Keratinocyte (primary cell): ENCODE results near the gene FBXO44. TPM values are rescaled to one million over a fixed set of nuclear protein-coding genes. Genes with fewer than 3 reads are reported as not detected.

Experiments
- DNase-seq: peaks from one replicate; pipeline ENCODE4 v3.0.0-alpha.2; 2011; ENCODE audit warnings: low read depth, missing footprints, low spot score
- FAIRE-seq: peaks from 2 replicates; lab custom pipeline; 2011; peaks lifted over from hg19 to GRCh38; lab: Jason Lieb, UNC
- H2AFZ ChIP-seq: 2 replicates; pipeline ENCODE4 v1.6.0; 2012; ENCODE audit warnings: low read length, control low read depth, inconsistent platforms; ENCODE audit not compliant: control insufficient read depth
- H3K27ac ChIP-seq: 2 replicates; pipeline ENCODE4 v1.5.1; 2011; ENCODE audit warnings: low read length; ENCODE audit not compliant: control insufficient read depth, insufficient read depth
- H3K27me3 ChIP-seq: 3 replicates; pipeline ENCODE4 v1.6.0; 2011; ENCODE audit warnings: low read length; ENCODE audit not compliant: control insufficient read depth, insufficient read depth; ENCODE audit errors: extremely low read depth
- H3K36me3 ChIP-seq, 2 experiments: 2 replicates in 1 of 2; 3 replicates in 1 of 2; pipeline ENCODE4 v1.5.1; 2011; ENCODE audit warnings: low read length in 2 of 2, mild to moderate bottlenecking in 1 of 2; ENCODE audit not compliant: control insufficient read depth in 2 of 2, insufficient read depth in 2 of 2; ENCODE audit errors: extremely low read depth in 1 of 2
- H3K4me1 ChIP-seq: 3 replicates; pipeline ENCODE4 v1.5.1; 2011; ENCODE audit warnings: low read length; ENCODE audit not compliant: control insufficient read depth, insufficient read depth; ENCODE audit errors: extremely low read depth
- H3K4me2 ChIP-seq: 3 replicates; pipeline ENCODE4 v1.6.0; 2011; ENCODE audit warnings: low read depth, low read length; ENCODE audit not compliant: control insufficient read depth, insufficient read depth; ENCODE audit errors: extremely low read depth
- H3K4me3 ChIP-seq, 3 experiments: fragments of 200-600 bp in 1 of 3; sonication (generic) in 1 of 3; 2 replicates in 2 of 3; 3 replicates in 1 of 3; pipeline ENCODE4 v1.5.1; 2011 to 2016; ENCODE audit warnings: low read length in 3 of 3, mild to moderate bottlenecking in 3 of 3, control low read depth in 2 of 3, inconsistent platforms in 1 of 3, low read depth in 1 of 3, mixed read lengths in 1 of 3, mixed run types in 1 of 3, moderate library complexity in 1 of 3; ENCODE audit not compliant: control insufficient read depth in 2 of 3, insufficient read depth in 2 of 3; ENCODE audit errors: extremely low read depth in 1 of 3
- H3K79me2 ChIP-seq: 2 replicates; pipeline ENCODE4 v1.6.0; 2012; ENCODE audit warnings: low read length; ENCODE audit not compliant: control insufficient read depth, insufficient read depth
- H3K9ac ChIP-seq: 3 replicates; pipeline ENCODE4 v1.6.0; 2011; ENCODE audit warnings: low read length; ENCODE audit not compliant: control insufficient read depth, insufficient read depth; ENCODE audit errors: extremely low read depth
- H3K9me1 ChIP-seq: 3 replicates; pipeline ENCODE4 v1.6.0; 2011; ENCODE audit warnings: low read length; ENCODE audit not compliant: control insufficient read depth, insufficient read depth; ENCODE audit errors: extremely low read depth
- H3K9me3 ChIP-seq: 2 replicates; pipeline ENCODE4 v1.5.1; 2012; ENCODE audit warnings: low read depth, low read length; ENCODE audit not compliant: control insufficient read depth
- H4K20me1 ChIP-seq: 3 replicates; pipeline ENCODE4 v1.6.0; 2011; ENCODE audit warnings: low read length; ENCODE audit not compliant: control insufficient read depth, insufficient read depth; ENCODE audit errors: extremely low read depth
- EZH2 ChIP-seq: IDR thresholded peaks from one replicate; pipeline ENCODE4 v1.6.1; 2012; ENCODE audit warnings: inconsistent platforms, mild to moderate bottlenecking, low read length, moderate library complexity
- dilution Hi-C: fragments of 300-500 bp; cut with MboI; formaldehyde crosslinking; loops from one replicate; pipeline ENCODE4 v1.7.0; 2020; ENCODE audit warnings: low sequenced_read_pairs; ENCODE audit not compliant: extremely low pct_ligation_motif_present
- polyA plus RNA-seq, 5 experiments: library from polyadenylated mRNA; depleted of rRNA in 3 of 5; stranded (reverse) in 3 of 5; stranded (forward) in 1 of 5; unstranded in 1 of 5; fragments of >200 nt; gene quantifications; 1 replicate in 1 of 5; 2 replicates in 3 of 5; 3 replicates in 1 of 5; pipeline versions ENCODE4 v1.2.1 to v1.2.3, GENCODE V29; 2011 to 2012; ENCODE audit warnings: missing spikeins in 2 of 5, low read depth in 1 of 5, low replicate concordance in 1 of 5
- TF ChIP-seq, protein P1 (sequence below), 3 experiments: IDR thresholded peaks in 1 of 3; conservative IDR thresholded peaks in 1 of 3; optimal IDR thresholded peaks in 1 of 3; 2 replicates in 2 of 3; 3 replicates in 1 of 3; pipeline versions ENCODE3 to v1.5.1; 2011; ENCODE audit warnings: low read length in 3 of 3, mild to moderate bottlenecking in 3 of 3, moderate library complexity in 2 of 3, control low read depth in 1 of 3, inconsistent platforms in 1 of 3; ENCODE audit not compliant: insufficient read depth in 2 of 3; ENCODE audit errors: extremely low read depth in 1 of 3

Gene FBXO44
- polyA plus RNA-seq, 1 donor (not counting 4 experiments of a cell fraction or from before 2014, with no cell fraction given), result 23.1 TPM

DNA sequence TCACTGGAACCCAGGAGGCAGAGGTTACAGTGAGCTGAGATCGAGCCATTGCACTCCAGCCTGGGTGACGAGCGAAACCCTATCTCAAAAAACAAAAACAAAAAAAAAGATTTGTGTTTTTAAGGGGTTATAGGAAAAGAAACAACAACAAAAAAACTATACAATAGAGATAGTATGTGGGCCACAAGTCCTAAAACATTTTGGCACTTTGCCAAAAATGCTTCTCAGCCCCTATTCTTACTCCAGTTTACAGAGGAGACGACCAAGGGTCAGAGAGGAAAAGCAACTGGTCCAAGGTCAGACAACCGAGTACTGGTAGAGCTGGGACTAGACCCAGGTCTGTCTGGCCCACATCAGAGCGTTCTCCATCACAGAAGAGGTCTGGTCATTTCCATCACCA is 3.0 kb downstream of the FBXO44 start:
- H2AFZ ChIP-seq, result no peak overlapping the region
- TF ChIP-seq EZH2, result no peak
- TF ChIP-seq, protein P1, sequence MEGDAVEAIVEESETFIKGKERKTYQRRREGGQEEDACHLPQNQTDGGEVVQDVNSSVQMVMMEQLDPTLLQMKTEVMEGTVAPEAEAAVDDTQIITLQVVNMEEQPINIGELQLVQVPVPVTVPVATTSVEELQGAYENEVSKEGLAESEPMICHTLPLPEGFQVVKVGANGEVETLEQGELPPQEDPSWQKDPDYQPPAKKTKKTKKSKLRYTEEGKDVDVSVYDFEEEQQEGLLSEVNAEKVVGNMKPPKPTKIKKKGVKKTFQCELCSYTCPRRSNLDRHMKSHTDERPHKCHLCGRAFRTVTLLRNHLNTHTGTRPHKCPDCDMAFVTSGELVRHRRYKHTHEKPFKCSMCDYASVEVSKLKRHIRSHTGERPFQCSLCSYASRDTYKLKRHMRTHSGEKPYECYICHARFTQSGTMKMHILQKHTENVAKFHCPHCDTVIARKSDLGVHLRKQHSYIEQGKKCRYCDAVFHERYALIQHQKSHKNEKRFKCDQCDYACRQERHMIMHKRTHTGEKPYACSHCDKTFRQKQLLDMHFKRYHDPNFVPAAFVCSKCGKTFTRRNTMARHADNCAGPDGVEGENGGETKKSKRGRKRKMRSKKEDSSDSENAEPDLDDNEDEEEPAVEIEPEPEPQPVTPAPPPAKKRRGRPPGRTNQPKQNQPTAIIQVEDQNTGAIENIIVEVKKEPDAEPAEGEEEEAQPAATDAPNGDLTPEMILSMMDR (optimal IDR thresholded peaks at IDR 0.05 in 1 of 3, IDR thresholded peaks at IDR 0.05 in 1 of 3, conservative IDR thresholded peaks at IDR 0.05 in 1 of 3; ENCODE audit: extremely low read depth in 1 of 3, insufficient read depth in 2 of 3, low read length in 3 of 3), result no peak
- no peak overlapping the region for H3K9ac ChIP-seq
- no peaks in the 10 kb centered on the region for H3K27me3 ChIP-seq
- no peak for DNase-seq
- peaks cover 20% of the 10 kb centered on the region for H3K4me1 ChIP-seq
- dilution Hi-C loops, result no loop called here
- peaks cover 5% of the 10 kb centered on the region for H3K79me2 ChIP-seq
- H3K9me1 ChIP-seq, result no peaks in the 10 kb centered on the region
- no peak overlapping the region for H3K4me2 ChIP-seq
- H3K27ac ChIP-seq, result no peak overlapping the region
- H3K4me3 ChIP-seq, result no peak overlapping the region
- no peak for FAIRE-seq
- H3K9me3 ChIP-seq, result no peaks in the 10 kb centered on the region
- peaks cover 3 to 20% of the 10 kb centered on the region in 2 experiments for H3K36me3 ChIP-seq
- H4K20me1 ChIP-seq, result no peaks in the 10 kb centered on the region

- H3K9ac ChIP-seq, result no peak overlapping the region
- no peak overlapping the region for H3K27ac ChIP-seq
- TF ChIP-seq, protein P1 (optimal IDR thresholded peaks at IDR 0.05 in 1 of 3, IDR thresholded peaks at IDR 0.05 in 1 of 3, conservative IDR thresholded peaks at IDR 0.05 in 1 of 3; ENCODE audit: extremely low read depth in 1 of 3, insufficient read depth in 2 of 3, low read length in 3 of 3), result no peak
- H3K4me3 ChIP-seq, result no peak overlapping the region
- H3K9me3 ChIP-seq, result no peaks in the 10 kb centered on the region
- H2AFZ ChIP-seq, result no peak overlapping the region
- DNase-seq, result no peak
- peaks cover 12% of the 10 kb centered on the region for H3K4me1 ChIP-seq
- dilution Hi-C loops, result no loop called here
- no peaks in the 10 kb centered on the region for H3K27me3 ChIP-seq
- no peaks in the 10 kb centered on the region for H3K9me1 ChIP-seq
- H4K20me1 ChIP-seq, result no peaks in the 10 kb centered on the region
- no peak overlapping the region for H3K4me2 ChIP-seq
- peaks cover 3 to 20% of the 10 kb centered on the region in 2 experiments for H3K36me3 ChIP-seq
- H3K79me2 ChIP-seq, result peaks cover 5% of the 10 kb centered on the region
- no peak for FAIRE-seq
Observed at GRCh38 chr1:11658542-11658941, 3.9 kb downstream of the FBXO44 start.
